UCSD-AML1 (cell line): Measurements from ENCODE around the gene OTUB1.

Source experiments
- DNase-seq: peaks from one replicate; lab custom pipeline; 2025; ENCODE audit not compliant: unreplicated experiment; lab: John Stamatoyannopoulos, UW

OTUB1 gene

DNA sequence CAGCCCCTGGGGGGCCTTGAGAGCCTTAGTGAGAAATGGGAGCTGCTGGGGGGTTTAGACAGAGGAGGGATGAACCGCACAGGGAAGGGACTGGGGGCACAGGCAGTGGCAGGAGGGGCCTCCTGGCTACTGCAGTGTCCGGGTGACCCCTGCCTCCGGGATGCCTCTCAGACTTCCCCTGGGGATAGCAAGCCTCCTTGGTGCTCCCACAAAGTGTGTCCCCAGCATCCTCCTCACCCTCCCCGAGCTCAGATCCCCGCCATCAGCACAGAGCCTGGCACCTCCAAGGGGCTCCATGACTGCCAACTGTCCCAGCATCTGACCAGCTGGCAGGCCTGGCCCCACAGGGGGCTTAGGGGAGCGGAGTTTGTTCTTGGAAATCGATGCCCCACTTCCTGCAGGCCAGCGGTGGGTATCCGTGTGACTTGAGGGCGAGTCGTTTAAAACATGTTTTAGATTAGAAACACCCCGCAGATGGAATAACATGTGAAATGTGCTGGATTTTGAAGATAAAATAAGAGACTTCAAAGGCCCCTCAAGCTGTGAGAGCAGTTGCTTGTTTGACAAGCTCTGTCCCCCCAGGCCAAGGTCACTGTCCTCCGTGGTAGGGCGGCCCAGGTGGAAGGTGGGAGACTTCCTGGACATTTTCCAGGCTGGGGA, 36.0 kb downstream of the OTUB1 start:
- no peak for DNase-seq

DNA sequence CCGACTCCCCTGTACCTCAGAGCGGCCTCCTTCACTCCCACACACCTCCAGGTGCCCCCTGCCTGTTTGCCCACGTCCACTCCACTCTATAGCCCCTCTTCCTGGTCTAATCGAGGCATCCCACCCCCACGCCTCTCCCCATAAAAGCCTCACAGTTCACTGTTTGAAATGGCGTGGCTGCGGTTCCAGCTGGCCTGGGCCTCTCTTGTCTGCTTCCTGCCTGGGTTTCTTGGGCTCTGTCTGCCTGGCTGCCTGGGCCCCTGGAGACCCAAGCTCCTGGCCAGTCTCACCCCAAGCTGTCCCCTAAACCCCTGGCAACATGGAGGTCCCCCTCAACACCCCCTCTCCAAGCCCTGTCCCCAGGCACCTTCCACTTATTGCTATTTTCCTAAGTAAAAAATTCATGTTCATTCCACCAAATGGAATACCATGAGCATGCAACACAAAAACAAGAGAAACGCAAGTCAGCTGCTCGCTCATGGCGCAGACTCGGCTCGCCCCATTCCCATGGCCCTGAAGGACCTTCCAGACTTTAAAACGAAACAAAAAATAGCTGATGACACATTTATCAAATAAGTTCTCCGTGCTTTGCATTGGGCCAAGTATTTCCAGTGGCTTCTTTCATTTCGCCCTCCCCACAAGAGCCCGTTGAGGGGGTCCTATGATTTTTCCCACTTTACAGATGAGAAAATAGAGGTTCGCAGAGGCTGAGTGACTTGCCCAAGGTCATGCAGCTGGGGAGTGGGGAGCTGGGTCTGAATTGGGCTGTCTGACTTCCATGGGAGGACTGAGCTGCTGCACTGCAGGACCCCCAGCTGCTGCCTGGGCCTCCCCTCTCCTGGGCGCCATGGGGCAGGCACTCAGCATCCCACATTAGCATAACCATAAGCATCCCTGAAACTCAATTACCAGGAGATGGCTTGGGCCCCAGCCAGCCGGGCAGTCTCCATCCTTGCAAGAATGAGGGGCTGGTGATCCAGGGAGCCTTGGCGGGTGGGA, 37.8 kb downstream of the OTUB1 start:
- no peak for DNase-seq

DNA sequence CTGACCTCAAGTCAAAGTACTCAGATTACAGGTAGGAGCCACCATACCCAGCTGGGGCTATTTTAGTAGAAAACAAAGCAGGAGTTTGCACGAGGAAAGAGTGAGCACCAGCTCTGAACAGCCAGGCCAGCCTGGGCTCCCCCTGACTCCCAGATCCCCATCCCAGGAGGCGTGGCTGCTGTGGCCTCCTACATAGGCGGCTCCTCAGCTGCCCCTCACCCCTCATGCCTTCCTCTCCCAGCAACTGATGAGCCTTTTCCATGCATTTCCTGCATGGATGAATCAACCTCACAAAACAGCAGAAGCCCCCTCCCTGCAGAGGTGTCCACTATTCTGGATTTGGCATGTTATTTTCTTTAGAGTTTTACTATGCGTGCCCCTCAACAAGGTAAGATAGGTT, 39.0 kb downstream of the OTUB1 start:
- no peak for DNase-seq

DNA sequence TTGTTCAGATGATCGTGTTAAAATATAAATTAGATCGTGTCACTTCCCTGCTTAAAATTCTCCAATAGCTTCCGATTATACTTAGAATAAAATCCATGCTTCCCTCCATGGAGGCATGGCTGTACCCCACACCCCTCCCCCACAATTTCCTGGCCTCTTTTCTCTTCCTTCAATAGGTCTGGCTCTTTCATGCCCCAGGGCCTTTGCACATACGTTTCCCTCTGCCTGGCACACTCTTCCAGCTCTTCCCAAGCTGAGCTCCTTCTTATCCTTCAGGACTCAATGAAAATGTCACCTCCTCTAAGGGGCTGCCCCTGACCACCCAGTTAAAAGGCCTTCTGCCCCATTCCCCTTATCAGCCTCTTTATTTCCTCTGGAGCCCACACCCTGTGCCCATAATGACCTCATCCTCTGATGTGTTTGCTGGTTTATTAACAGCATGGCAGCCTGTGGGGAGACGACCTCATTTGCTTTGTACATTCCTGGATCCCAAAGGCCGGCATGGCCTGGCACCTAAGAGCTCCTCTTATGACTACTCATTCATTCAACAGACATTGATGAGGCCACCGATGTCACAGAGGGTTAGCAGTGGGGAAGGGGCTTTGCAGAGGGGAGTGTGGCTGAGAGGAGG, 40.5 kb downstream of the OTUB1 start:
- no peak for DNase-seq

DNA sequence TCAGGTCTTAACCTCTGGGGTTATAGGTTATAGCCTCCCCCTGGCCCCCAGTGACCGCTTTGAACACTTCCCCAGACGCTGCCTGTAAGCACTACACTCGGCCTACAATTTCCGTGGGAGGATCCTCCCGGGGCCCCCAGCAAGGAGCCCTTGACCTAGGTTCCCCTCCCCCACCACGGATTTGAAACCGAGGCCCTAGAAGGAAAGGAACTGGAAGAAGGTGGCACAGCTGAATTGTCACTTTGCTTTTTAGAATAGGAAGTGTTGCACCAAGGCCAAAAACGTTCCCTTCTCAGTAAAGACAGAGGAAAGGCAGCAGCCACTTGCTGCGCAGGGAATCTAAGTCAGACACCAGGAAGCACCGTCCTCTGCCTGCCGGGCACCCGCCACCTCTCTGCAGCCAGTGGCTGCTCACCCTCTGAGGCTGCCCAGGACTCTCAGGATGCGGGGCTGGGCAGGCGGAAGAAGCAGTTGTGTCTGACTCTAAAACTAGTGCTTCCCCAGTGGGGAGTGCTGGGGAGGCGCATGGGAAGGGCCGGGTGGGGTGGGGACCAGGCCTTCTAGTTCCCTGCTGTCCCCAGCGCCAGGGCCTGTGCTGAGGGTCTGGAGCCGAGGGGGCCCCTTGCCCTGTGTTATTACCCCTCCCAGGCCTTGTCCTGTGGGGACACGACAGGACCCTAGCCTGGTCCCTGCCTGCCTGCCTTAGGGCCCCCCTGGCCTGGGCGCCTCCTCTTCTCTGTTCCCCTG, 41.6 kb downstream of the OTUB1 start:
- peak; percentile 79 for DNase-seq

DNA sequence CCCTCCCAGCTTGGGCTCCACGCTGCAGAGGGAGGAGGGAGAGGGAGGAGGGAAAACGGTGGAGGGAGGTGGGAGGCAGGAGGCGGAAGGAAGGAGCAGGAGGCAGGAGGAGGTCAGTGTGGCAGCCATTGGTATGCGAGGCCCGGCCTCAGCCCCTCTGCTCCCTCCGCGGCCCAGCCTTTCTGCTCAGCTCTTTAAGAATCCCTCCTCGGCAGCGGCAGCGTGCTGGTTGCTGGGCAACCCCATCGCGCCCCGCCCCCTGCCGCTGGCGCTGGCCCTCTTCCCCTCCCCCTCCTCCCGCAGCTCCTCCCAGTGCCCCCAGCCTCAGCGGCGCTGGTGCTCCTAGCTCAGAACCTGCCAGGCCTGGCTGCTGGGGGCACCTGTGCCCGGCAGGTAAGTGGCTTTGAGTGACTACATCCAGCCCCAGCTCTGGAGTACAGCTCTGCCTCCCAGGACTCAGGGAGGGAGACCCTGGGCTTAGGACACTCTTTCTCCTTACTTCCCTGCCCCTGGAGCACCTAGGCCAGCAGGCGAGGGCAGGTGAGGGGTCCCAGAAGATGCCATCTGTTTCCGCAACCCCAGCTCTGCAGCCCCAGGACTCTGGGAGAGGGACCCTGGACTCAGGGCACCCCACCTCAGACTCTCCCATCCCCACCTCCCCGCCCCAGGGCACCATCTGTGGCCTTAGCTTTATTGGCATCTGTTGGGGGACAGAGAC, 42.3 kb downstream of the OTUB1 start:
- peak; percentile 73 for DNase-seq

DNA sequence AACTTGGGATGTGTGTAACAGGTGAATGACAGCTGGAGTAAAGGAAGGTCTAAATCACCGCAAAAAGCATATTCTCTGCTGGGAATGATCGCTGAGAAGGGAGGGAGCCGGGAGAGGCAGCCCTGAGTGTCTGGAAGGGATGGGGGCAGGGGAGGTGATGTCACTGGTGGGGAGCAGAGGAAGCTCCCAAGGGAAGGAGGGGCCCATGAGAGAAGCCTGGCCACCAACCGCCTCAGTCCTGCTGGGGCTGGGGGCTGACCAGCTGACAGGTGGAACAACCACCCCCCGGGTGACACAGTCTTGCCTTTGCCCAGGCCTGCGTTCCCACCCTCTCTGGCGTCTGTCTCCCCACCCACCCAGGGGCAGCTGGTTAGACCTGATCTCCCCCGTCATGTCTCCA, 43.5 kb downstream of the OTUB1 start:
- DNase-seq, result no peak

DNA sequence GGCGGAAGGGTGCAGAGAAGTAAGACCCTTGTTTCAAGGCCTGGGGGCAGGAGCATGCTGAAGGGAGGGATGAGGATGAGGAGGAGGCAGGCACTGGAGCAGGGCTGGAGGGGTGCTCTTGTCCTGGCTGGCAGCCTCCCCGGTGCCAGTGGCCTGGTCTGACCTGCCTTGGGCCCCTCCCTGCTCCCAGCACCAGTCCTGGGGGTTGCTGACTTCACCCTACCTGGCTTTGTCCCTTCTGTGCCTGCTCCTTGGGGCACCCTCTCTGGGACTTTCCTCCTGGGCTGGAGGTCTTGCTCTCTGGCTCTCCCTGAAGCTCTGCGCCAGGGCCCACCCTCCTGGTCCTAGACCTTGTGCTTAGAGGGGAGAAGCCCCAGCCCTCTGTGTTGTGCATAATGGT, 44.8 kb downstream of the OTUB1 start:
- no peak for DNase-seq

DNA sequence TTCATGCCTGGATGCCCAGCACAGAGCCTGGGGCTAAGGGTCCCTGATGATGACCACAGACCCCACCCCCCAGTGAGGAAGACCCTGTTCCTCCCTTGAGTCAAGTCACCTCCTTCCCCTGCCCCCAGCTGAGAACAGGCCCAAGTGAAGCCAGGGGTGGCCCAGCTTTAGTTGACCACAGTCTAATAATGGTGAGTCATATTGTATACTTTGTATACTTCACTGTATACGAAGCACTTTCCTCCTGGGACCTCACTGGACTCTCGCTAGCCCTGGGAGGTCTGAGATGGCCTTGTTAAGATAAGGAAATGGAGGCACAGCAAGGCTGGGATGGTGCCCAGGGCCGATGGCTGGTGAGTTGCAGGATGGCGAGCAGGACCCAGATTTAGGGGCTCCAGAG, 45.8 kb downstream of the OTUB1 start:
- no peak for DNase-seq

DNA sequence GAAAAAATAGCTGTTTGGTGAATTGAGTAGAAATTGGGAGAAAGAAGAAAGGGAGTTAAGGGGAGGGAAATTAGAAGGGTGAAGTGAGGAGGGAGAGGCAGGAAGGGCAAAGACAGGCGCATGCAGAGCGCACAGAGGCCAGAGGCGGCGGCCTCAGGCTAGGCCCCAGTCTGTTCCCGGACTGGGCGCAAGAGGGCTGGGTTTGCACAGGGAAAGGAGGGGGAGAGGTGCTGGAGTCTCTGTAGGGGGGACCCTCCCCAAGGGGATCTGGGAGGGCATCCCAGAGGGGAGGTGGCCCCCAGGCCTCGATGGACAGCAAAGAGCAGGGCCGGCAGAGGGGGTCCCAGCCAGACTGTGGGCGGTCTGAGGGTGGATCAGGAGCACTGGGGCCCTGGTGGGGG, 48.2 kb downstream of the OTUB1 start:
- no peak for DNase-seq

DNA sequence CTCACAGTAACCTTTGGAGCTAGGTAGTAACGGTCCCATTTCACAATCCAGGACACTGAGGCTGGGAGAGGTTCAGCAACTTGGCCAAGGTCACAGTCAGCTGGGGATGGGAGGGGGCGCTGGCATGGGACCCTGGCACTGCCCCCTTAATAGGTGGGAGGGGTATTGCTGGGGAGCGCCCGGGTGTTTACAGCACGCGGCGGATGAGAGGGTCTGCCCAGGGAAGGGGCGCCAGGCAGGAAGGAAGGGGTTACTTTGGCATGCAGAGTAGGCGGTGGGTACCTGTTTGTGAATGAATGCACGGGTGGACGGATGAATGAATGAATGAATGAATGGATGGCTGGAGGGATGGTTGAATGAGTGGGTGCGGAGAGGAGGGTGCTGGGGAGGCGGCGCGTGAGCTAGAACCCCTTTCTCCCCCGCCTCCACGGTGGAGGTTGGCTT, 48.9 kb downstream of the OTUB1 start:
- no peak for DNase-seq

DNA sequence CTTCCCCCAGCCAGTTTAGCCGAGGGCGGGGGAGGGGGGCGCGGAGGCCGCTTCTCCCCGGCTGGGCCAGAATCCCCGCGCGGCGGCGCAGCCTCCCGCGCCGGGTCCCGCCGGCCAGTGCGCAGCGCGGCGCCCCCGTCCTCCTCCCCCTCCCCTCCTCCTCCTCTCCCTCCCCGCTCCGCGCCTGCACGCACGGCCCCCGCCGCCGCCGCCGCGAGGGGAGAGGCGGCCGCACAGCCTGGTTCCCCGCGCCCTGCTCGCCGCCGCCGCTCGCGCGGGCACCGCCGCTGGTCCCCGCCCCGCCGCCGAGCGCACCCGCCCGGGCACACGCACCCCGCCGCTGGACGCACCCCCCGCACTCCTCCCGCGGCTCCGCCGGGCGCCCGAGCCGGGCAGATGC, 49.3 kb downstream of the OTUB1 start, which contains the start of gene FLRT1:
Gene FLRT1 (plus strand): TSS at position 356 of the 400 bp plus-strand sequence. CDS start 80,337 bp downstream, outside the sequence.
- DNase-seq, result no peak

DNA sequence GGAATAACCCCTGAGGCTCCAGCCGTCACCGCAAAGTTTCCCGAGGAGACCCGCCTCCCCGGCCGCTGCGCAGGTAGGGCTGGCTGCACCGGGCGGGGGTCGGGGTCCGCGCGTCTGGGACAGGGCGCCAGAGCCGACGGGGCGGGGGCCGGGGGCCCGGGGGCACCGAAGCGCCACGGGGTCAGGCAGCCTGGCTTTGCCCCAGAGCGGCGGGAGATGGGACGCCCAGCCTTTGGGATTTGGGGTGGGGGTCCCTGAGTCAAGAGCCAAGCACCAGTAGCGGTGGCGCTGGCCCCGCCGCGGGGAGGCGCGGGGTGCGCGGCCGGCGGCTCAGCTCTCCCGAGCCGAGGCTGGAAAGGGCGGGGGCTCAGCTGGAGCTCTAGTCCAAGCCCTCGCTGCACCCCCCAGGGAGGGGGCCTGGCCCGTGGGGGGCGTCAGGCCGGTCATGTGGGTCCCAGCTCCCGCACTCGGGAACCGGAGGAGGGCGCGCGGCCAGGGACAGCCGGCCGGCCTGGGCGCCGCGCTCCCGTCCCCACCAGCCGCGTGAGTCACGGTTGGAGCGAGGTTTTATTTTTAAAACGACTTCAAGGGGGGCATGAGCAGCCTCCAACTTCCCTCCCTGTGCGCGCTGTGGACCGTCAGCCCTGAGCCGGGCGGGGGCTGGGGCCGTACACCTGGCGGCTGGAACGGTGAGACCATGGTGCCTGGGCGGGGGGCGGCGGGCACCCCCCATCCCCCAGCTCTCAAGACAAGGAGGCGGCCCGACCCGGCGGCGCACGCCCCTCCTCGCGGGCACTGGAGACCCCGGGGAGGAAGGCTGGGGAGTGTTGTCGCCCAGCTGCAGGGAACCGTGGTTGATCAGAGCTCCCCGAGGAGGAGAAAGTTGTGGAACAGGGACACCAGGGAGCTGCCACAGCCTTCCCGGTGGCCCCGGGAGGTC, 50.1 kb downstream of the OTUB1 start:
- DNase-seq, result no peak

DNA sequence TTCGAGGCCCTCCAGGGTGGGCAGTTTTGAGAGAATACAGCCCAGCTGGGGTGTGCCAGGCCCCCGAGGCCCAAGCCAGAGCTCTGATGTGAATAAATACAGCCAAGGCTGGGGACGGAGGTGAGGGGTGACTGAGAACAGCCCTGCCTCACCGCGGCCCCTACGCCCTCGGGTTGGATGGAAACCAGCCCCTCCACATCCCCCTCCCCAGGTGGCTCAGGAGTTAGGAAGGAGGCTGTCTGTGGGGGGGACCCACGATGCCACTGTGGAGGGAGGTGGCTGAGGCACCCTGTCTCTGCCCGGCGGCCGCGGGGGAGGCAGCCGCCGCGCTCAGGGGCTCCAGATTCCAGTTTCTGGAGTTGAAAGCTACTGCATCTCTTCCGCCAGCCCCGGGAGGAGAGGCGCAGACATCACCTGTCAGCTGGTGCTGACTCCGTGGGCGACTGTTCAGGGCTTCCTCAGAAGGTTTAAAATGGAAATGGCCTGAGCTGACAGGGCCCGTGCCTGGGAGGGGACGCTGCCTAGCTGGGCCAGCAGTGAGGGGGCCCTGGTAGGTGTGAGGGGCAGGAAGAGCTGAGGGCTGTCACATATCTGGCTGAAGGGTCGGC, 50.9 kb downstream of the OTUB1 start:
- DNase-seq, result no peak

DNA sequence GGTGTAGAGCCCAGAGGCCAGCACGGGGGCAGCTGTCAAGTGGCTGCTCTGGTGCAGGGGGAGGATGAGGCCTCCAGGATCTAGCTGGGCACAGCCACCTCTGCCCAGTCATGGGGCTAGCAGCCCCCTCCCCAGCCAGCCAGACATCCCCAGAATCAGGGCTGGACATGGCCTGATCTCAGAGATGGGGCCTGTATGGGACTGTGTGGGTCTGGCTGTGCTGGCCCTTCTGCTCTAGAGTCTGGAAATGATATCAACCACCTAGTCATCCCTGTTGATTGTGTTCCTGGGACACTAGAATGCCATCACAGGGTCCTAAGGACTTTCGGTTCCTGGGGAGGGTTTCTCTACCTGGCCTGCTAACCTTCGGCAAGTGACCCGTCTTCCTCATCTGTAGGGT, 52.3 kb downstream of the OTUB1 start:
- DNase-seq, result no peak

DNA sequence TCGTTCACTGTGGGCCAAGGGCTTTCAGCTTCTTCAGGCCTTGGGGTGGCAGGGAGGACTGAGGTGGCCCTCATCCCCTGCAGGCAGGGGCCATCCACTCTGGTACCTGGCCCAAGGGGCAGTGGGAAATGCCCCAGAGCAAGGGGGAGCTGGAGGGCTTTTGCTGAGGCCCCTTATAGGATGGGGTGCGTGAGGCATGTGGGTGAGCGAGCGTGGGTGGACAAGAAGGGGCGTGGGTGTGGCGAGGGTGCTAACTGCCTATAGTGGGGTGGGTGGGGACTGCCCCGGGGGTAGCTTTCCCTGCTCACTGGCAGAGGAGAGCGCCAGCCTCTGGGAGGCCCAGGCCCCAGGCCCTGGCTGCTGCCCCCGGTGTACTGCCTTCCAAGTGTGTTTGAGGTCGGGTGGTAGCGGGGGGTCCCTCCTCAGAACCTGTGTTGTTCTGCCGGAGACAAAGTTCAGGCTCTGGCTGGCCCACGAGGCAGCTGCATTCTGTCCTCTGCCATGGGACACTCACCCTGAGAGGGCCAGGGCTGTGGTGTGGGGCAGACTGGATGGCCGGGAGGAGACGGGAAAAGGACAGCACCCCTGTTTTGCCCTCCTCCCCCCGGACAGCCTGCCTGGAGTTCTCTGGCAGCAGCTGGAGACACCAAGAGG, 52.9 kb downstream of the OTUB1 start:
- DNase-seq, result no peak

DNA sequence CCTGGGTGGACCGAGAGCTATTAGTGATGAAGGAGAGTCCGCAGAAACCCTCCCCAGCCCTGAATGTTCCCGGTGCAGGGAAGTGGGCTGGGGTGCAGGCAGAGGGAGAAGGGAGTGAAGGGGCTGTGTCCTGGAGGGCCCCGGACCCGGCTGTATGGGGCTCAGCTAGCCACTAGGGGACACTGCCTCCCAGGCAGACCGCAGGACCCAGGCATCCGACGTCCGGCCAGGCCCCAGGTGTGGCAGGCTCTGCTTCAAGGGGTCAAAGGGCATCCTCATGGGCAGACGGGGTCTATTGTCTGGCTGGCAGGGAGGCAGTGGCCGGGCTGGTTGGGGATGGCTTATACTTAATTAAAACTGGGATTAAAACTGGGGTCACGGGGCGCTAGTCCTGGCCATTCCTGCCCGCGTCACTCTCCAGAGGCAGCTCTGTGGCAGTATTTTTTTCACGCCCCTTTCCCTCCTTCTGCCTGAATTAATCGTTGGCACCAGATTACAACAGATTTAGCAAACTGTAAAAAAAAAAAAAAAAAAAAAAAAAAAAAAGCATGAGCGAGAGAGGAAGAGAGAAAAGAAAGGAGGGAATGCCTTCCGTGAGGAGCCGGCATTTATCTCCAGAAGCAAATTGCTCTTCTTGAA, 54.6 kb downstream of the OTUB1 start:
- no peak for DNase-seq

DNA sequence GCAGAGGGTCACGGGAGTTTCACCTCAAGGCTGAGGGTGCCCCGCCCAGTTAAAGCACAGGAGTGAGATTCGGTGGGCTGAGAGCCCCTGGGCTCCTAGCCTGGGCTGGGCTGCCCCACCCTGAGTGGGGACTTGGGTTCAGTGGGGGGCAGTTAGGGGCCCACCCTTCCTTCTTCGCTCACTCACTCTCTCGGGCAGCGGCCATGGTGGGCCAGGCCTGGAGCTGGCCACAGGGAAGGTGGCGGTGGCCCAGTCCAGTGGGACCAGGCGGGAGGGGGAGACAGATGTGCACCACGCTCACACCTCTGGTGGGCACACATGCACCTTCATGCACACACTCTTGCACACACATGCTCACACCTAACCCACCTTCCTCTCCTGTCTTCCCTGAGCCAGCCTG, 55.6 kb downstream of the OTUB1 start:
- no peak for DNase-seq
